GM12873 (cell line): Measurements from ENCODE around the gene STOML1.

Experiments used
- CTCF ChIP-seq: IDR thresholded peaks from 2 replicates; pipeline ENCODE4 v1.5.1; 2012; ENCODE audit warnings: low read depth, mild to moderate bottlenecking, moderate library complexity, low read length, control low read depth; ENCODE audit not compliant: insufficient read depth; ENCODE audit errors: missing control alignments

The STOML1 gene

GRCh38 chr15:73979636-73980035, 12.5 kb downstream of the STOML1 start:
- no peak for TF ChIP-seq CTCF

DNA sequence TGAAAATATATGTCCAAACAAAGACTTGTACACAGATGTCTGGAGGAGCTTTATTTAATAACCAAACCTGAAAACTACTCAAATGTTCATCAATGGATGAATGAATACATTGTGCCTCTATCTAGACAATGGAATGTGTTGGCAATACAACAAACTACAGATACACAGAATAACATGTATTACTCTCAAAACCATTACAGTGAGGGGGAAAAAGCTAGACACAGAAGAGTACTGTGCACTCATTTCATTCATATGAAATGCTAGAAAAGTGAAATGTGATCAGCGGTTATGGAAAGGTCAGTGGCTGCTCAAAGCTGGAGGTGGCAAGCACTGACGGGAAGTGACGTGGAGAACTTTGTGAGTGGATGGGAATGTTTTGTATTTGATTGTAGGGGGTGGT, 13.2 kb downstream of the STOML1 start:
- TF ChIP-seq CTCF = no peak

GRCh38 chr15:73972984-73973682, 19.0 kb downstream of the STOML1 start:
- peak; percentile 92 for TF ChIP-seq CTCF

GRCh38 chr15:73969151-73969759, 22.8 kb downstream of the STOML1 start:
- TF ChIP-seq CTCF = no peak

- TF ChIP-seq CTCF = no peak
Measured at GRCh38 chr15:73968461-73968860, 23.6 kb downstream of the STOML1 start.

DNA sequence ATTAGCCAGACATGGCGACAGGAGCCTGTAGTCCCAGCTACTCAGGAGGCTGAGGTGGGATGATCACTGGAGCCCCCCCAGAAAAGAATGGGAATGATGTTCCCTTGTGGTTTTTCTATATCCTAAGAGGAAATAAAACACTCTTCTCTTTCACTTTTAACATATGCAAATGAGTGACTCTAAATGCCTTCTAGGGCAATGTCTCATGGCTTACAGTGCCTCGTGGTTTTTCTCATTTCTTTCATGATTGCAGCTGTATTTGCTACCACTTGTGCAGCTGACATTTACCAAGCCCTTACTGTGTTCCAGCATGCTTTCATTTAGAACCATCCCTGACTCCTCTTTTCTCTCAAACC, 26.4 kb downstream of the STOML1 start:
- no peak for TF ChIP-seq CTCF

- TF ChIP-seq CTCF = no peak
Measured at GRCh38 chr15:73965094-73965757, 26.9 kb downstream of the STOML1 start.
